HG03469 (cell line): ENCODE data around the gene SLC5A10.
A peak's percentile ranks its signal among the peaks of the same experiment; 100 is the strongest.

Source experiments
- ATAC-seq: cut with Tn5 transposase; IDR thresholded peaks from one replicate; pipeline ENCODE4 v1.9.1; 2021; ENCODE audit warnings: mild to moderate bottlenecking, moderate library complexity, moderate number of reproducible peaks; ENCODE audit not compliant: unreplicated experiment

SLC5A10 gene

GRCh38 chr17:19000531-19001325, 48.8 kb downstream of the SLC5A10 start:
- no peak for ATAC-seq

GRCh38 chr17:19001907-19002590, 50.1 kb downstream of the SLC5A10 start:
- no peak for ATAC-seq

- ATAC-seq: no peak
Observed at GRCh38 chr17:19002805-19003542, 51.0 kb downstream of the SLC5A10 start.

- no peak for ATAC-seq
Observed at GRCh38 chr17:19003543-19004420, 51.8 kb downstream of the SLC5A10 start.

- ATAC-seq: peak; percentile 63
Observed at GRCh38 chr17:19004421-19005136, 52.6 kb downstream of the SLC5A10 start, which contains the start of gene FAM83G. FAM83G (minus strand) TSS chr17:19004764; CDS start chr17:19004041, 723 bp downstream.

GRCh38 chr17:19005137-19005773, 53.3 kb downstream of the SLC5A10 start:
- ATAC-seq: no peak

GRCh38 chr17:19005789-19006430, 53.9 kb downstream of the SLC5A10 start:
- ATAC-seq: no peak

- ATAC-seq: no peak
Observed at GRCh38 chr17:19006698-19007097, 54.7 kb downstream of the SLC5A10 start.

GRCh38 chr17:19009970-19010369, 58.0 kb downstream of the SLC5A10 start:
- no peak for ATAC-seq

GRCh38 chr17:19010729-19011505, 59.0 kb downstream of the SLC5A10 start:
- ATAC-seq: no peak

- ATAC-seq: no peak
Observed at GRCh38 chr17:19011581-19011980, 59.6 kb downstream of the SLC5A10 start.

GRCh38 chr17:19012171-19013080, 60.5 kb downstream of the SLC5A10 start:
- ATAC-seq: no peak

- ATAC-seq: no peak
Observed at GRCh38 chr17:19013226-19013625, 61.3 kb downstream of the SLC5A10 start.

GRCh38 chr17:19013806-19014627, 62.1 kb downstream of the SLC5A10 start:
- no peak for ATAC-seq

GRCh38 chr17:19014628-19015215, 62.8 kb downstream of the SLC5A10 start:
- no peak for ATAC-seq

GRCh38 chr17:19015428-19015827, 63.5 kb downstream of the SLC5A10 start:
- no peak for ATAC-seq
